ENCODE measurements around the gene ATP23. TPM values are rescaled to one million over a fixed set of nuclear protein-coding genes. Genes with fewer than 3 reads are reported as not detected.
A peak's percentile ranks its signal among the peaks of the same experiment; 100 is the strongest.

ATP23 gene
- polyA plus RNA-seq, 2 donors, result 5.7 to 11.0 TPM

DNA sequence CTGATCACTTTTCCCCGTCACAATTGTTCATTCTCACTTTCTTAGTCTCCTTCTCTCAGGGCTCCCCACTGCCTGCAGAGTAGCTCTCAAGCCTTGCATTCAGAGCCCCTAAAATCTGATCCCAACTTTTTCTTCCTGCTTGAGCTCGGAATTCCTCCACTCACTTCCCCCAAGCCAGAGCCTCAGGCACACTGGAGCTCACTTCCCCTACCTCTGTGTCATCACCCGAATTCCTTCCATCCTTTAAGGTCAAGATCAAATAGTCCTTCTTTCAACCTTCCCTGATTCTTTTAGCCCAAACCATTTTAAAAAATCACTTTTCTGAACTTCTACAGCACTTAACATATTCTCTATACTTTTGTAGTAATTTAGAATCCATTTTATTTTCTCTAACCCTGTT, 34.1 kb upstream of the ATP23 start:
- WGBS, 2 donors, result 51 to 70% methylated on average over 3 of the region's 3 CpGs
- H3K9me3 ChIP-seq (ENCODE audit: control insufficient read depth in 2 of 2, insufficient read depth in 1 of 2, low read depth in 1 of 2, low read length in 1 of 2), result no peaks in the 10 kb centered on the region
- no peak overlapping the region for H3K27ac ChIP-seq (ENCODE audit: low read depth in 2 of 2, low read length in 1 of 2)
- H3K36me3 ChIP-seq (ENCODE audit: control insufficient read depth in 2 of 2, insufficient read depth in 2 of 2, low read length in 1 of 2), result no peaks in the 10 kb centered on the region
- H3K4me1 ChIP-seq (ENCODE audit: control insufficient read depth in 2 of 2, insufficient read depth in 2 of 2, low read length in 1 of 2), result no peaks in the 10 kb centered on the region
- H3K4me3 ChIP-seq (ENCODE audit: low read depth in 1 of 2, low read length in 2 of 2), result no peak overlapping the region
- no peaks in the 10 kb centered on the region for H3K27me3 ChIP-seq (ENCODE audit: control insufficient read depth in 1 of 2, insufficient read depth in 2 of 2, low read length in 2 of 2)

DNA sequence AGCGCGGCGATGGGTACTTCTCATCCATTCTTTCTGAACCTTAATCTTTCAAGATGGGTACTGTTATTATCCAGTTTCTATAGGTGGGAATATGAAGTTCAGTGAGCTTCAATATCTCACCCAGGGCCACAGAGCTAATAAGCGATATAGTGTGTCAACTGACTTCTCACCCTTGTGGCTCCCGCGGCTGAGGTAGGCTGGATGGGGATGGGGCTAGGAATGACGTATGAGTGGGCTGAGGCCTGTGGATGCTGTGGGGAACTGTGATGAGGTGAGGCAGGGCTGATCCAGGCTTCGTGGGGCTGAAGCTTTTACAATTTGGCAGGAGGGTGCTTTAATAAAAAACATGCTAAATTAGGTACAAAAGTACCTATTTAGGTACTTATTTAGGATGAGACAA, 32.9 kb upstream of the ATP23 start:
- H3K9me3 ChIP-seq (ENCODE audit: control insufficient read depth in 2 of 2, insufficient read depth in 1 of 2, low read depth in 1 of 2, low read length in 1 of 2), result no peaks in the 10 kb centered on the region
- H3K4me1 ChIP-seq (ENCODE audit: control insufficient read depth in 2 of 2, insufficient read depth in 2 of 2, low read length in 1 of 2), result no peaks in the 10 kb centered on the region
- H3K4me3 ChIP-seq (ENCODE audit: low read depth in 1 of 2, low read length in 2 of 2), result no peak overlapping the region
- 79 to 94% methylated on average over 8 of the region's 8 CpGs for WGBS, 2 donors
- H3K36me3 ChIP-seq (ENCODE audit: control insufficient read depth in 2 of 2, insufficient read depth in 2 of 2, low read length in 1 of 2), result no peaks in the 10 kb centered on the region
- H3K27ac ChIP-seq (ENCODE audit: low read depth in 2 of 2, low read length in 1 of 2), result no peak overlapping the region
- no peaks in the 10 kb centered on the region for H3K27me3 ChIP-seq (ENCODE audit: control insufficient read depth in 1 of 2, insufficient read depth in 2 of 2, low read length in 2 of 2)

DNA sequence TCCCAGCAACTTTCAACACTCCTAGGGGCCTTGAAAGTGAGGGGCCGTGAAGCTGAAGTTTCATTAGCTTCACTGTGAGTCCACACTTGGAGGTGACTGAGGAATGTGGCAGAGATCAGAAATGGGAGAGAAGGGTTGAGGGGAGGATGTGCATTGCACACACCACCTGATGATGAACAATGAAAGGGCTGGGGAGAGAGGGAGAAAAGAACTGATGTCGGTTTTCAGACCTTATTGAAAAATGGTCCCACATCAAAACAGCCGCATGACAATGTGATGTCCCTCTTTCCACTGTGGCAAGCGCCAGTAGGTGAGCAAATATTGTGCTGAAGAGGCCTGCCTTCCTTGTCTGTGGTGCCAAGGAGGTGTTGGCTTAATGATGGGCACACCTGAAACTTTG, 32.3 kb upstream of the ATP23 start:
- no peaks in the 10 kb centered on the region for H3K27me3 ChIP-seq (ENCODE audit: control insufficient read depth in 1 of 2, insufficient read depth in 2 of 2, low read length in 2 of 2)
- no peaks in the 10 kb centered on the region for H3K9me3 ChIP-seq (ENCODE audit: control insufficient read depth in 2 of 2, insufficient read depth in 1 of 2, low read depth in 1 of 2, low read length in 1 of 2)
- H3K4me1 ChIP-seq (ENCODE audit: control insufficient read depth in 2 of 2, insufficient read depth in 2 of 2, low read length in 1 of 2), result no peaks in the 10 kb centered on the region
- H3K4me3 ChIP-seq (ENCODE audit: low read depth in 1 of 2, low read length in 2 of 2), result no peak overlapping the region
- H3K27ac ChIP-seq (ENCODE audit: low read depth in 2 of 2, low read length in 1 of 2), result no peak overlapping the region
- H3K36me3 ChIP-seq (ENCODE audit: control insufficient read depth in 2 of 2, insufficient read depth in 2 of 2, low read length in 1 of 2), result no peaks in the 10 kb centered on the region
- 69 to 71% methylated on average over 4 of the region's 4 CpGs for WGBS, 2 donors

DNA sequence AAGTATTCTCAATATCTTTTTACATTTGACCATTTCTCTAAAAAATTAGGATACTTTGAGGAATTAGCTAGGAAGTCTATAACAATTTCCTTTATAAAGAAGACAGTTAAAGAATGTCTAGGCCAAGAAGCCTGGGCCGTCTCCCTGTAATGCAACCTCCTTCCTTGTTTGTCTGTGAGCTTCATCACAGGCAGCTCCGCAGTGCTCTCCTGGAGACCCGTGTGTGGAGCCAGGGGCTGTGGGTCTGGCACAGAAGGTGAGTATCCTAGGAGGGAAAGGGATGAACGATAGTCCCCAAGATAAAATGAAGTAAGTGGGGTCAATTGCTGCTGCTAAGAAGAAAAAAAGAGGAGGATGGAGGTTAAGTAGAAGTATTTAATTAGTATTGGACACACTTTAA, 31.8 kb upstream of the ATP23 start:
- Histone ChIP-seq H3K9me3 (ENCODE audit: control insufficient read depth in 2 of 2, insufficient read depth in 1 of 2, low read depth in 1 of 2, low read length in 1 of 2) (no peaks in the 10 kb centered on the region), H3K4me3 (ENCODE audit: low read depth in 1 of 2, low read length in 2 of 2) (no peak overlapping the region), H3K27me3 (ENCODE audit: control insufficient read depth in 1 of 2, insufficient read depth in 2 of 2, low read length in 2 of 2) (no peaks in the 10 kb centered on the region), H3K4me1 (ENCODE audit: control insufficient read depth in 2 of 2, insufficient read depth in 2 of 2, low read length in 1 of 2) (no peaks in the 10 kb centered on the region), H3K36me3 (ENCODE audit: control insufficient read depth in 2 of 2, insufficient read depth in 2 of 2, low read length in 1 of 2) (no peaks in the 10 kb centered on the region), H3K27ac (ENCODE audit: low read depth in 2 of 2, low read length in 1 of 2) (no peak overlapping the region)
- 81 to 83% methylated on average over 4 of the region's 4 CpGs for WGBS, 2 donors

DNA sequence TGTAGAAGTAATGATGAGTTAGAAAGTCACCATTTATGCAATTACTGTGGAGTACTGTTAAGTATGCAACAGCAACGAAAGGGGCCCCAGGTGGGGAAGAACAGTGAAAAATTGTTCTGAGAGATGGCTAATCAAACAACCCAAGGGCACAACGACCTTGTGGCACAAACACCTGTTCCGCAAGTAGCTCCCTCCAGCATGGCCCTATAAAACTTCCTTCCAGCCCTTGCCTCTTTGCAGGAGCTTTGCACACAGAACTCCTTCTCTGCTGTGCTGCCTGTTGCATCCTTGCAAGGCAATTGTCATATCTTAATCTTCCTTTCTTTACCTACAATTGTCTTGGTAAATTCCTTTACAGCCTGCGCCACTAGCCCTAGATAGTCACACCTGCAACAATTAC, 23.2 kb upstream of the ATP23 start:
- no peaks in the 10 kb centered on the region for H3K36me3 ChIP-seq (ENCODE audit: control insufficient read depth in 2 of 2, insufficient read depth in 2 of 2, low read length in 1 of 2)
- no peak overlapping the region for H3K4me3 ChIP-seq (ENCODE audit: low read depth in 1 of 2, low read length in 2 of 2)
- no peak overlapping the region for H3K27ac ChIP-seq (ENCODE audit: low read depth in 2 of 2, low read length in 1 of 2)
- H3K27me3 ChIP-seq (ENCODE audit: control insufficient read depth in 1 of 2, insufficient read depth in 2 of 2, low read length in 2 of 2), result no peaks in the 10 kb centered on the region
- H3K4me1 ChIP-seq (ENCODE audit: control insufficient read depth in 2 of 2, insufficient read depth in 2 of 2, low read length in 1 of 2), result no peaks in the 10 kb centered on the region
- WGBS, 2 donors, result 55 to 70% methylated on average over 4 of the region's 4 CpGs
- no peaks in the 10 kb centered on the region for H3K9me3 ChIP-seq (ENCODE audit: control insufficient read depth in 2 of 2, insufficient read depth in 1 of 2, low read depth in 1 of 2, low read length in 1 of 2)

DNA sequence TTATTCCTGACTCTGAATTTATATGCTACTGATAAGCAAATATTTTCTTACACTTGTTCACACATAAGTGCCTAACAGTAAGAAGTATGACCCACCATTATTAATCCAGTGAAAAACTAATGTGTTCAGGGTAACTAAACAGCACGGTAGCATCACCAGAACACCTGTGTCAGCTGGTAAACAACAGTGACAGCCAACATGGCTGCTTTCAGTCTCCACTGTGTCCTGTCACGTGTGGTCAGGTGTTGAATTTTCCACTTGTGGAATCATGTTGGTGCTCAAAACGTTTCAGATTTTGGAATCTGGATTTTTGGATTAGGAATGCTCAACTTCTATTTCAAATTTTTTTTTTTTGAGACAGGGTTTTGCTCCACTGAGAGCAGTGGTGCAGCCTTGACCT, 14.3 kb upstream of the ATP23 start:
- Histone ChIP-seq H3K4me3 (ENCODE audit: low read depth in 1 of 2, low read length in 2 of 2) (no peak overlapping the region), H3K9me3 (ENCODE audit: control insufficient read depth in 2 of 2, insufficient read depth in 1 of 2, low read depth in 1 of 2, low read length in 1 of 2) (no peaks in the 10 kb centered on the region), H3K4me1 (ENCODE audit: control insufficient read depth in 2 of 2, insufficient read depth in 2 of 2, low read length in 1 of 2) (no peaks in the 10 kb centered on the region), H3K27ac (ENCODE audit: low read depth in 2 of 2, low read length in 1 of 2) (no peak overlapping the region), H3K27me3 (ENCODE audit: control insufficient read depth in 1 of 2, insufficient read depth in 2 of 2, low read length in 2 of 2) (no peaks in the 10 kb centered on the region), H3K36me3 (ENCODE audit: control insufficient read depth in 2 of 2, insufficient read depth in 2 of 2, low read length in 1 of 2) (no peaks in the 10 kb centered on the region)
- WGBS, 2 donors, result 52 to 55% methylated on average over 3 of the region's 3 CpGs

DNA sequence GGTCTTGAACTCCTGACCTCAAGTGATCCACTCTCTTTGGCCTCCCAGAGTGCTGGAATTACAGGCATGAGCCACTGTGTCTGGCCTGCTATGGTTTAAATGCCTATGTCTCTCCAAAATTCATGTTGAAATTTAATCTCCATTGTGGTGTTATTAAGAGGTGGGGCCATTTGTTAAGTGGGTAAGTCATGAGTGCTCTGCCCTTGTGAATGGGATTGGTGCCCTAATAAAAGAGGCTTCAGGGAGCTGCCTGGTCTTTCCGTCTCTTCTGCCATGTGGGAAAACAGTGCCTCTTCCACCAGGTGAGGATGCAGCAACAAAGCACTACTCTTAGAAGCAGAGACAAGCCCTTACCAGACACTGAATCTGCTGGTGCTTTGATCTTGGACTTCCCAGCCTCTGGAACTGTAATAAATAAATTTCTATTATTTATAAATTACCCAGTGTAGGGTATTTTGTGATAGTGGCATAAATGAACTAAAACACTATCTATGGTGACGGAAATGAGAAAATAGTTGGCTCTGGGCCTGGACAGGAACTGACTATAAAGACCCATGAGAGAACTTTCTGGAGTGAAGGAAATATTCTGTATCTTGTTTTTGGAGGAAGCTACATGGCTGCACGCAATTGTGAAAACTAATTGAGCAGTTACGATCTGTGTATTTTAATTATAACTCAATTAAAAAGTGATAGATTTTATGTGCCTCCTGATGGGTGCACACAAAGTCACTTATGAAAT, 12.1 kb upstream of the ATP23 start:
- no peak overlapping the region for H3K27ac ChIP-seq (ENCODE audit: low read depth in 2 of 2, low read length in 1 of 2)
- no peaks in the 10 kb centered on the region for H3K9me3 ChIP-seq (ENCODE audit: control insufficient read depth in 2 of 2, insufficient read depth in 1 of 2, low read depth in 1 of 2, low read length in 1 of 2)
- no peaks in the 10 kb centered on the region for H3K4me1 ChIP-seq (ENCODE audit: control insufficient read depth in 2 of 2, insufficient read depth in 2 of 2, low read length in 1 of 2)
- no peaks in the 10 kb centered on the region for H3K27me3 ChIP-seq (ENCODE audit: control insufficient read depth in 1 of 2, insufficient read depth in 2 of 2, low read length in 2 of 2)
- H3K36me3 ChIP-seq (ENCODE audit: control insufficient read depth in 2 of 2, insufficient read depth in 2 of 2, low read length in 1 of 2), result no peaks in the 10 kb centered on the region
- WGBS, 2 donors, result 74 to 81% methylated on average over 4 of the region's 4 CpGs
- no peak overlapping the region for H3K4me3 ChIP-seq (ENCODE audit: low read depth in 1 of 2, low read length in 2 of 2)

DNA sequence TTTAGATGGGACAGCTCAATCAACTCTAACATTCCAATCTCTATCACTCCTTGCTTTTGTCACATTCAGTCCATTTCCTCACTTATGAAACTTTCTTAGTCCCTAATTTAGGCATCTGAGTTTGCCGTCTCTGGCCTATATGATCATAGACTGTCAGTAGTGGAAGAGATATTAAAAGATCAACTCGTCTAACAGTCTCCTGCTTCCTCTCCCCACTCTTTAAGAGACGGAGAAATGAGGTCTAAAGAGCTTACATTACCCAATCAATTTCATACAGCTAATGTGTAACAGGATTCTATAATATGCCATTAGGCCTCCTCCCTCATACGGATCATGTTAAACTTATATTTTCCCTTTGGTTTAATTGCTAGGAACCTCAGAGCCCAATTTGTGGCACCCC, 6.5 kb upstream of the ATP23 start:
- H3K4me3 ChIP-seq (ENCODE audit: low read depth in 1 of 2, low read length in 2 of 2), result no peak overlapping the region
- H3K27me3 ChIP-seq (ENCODE audit: control insufficient read depth in 1 of 2, insufficient read depth in 2 of 2, low read length in 2 of 2), result no peaks in the 10 kb centered on the region
- WGBS, 2 donors, result 78 to 82% methylated on average over 4 of the region's 4 CpGs
- no peaks in the 10 kb centered on the region for H3K9me3 ChIP-seq (ENCODE audit: control insufficient read depth in 2 of 2, insufficient read depth in 1 of 2, low read depth in 1 of 2, low read length in 1 of 2)
- no peak overlapping the region for H3K27ac ChIP-seq (ENCODE audit: low read depth in 2 of 2, low read length in 1 of 2)
- H3K36me3 ChIP-seq (ENCODE audit: control insufficient read depth in 2 of 2, insufficient read depth in 2 of 2, low read length in 1 of 2), result no peaks in the 10 kb centered on the region
- H3K4me1 ChIP-seq (ENCODE audit: control insufficient read depth in 2 of 2, insufficient read depth in 2 of 2, low read length in 1 of 2), result no peaks in the 10 kb centered on the region

DNA sequence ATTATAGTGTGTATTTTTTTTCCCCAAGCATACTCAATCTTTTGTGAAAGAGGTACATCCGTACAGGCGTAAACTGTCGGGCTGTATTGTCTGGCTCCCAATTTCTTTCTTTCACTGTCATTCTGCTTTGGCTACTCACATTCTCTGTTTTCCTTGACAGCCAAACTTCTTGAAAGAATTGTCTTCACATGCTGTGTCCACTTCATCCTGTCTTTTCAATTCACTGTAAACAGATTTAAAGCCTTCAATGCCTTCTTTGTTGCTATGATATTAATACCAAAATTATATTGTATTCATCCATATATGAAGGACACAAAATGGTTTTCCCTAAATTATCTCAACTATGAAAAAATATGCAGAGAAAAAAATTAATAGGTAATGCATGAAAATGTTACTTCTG, 6.0 kb upstream of the ATP23 start:
- no peaks in the 10 kb centered on the region for H3K27me3 ChIP-seq (ENCODE audit: control insufficient read depth in 1 of 2, insufficient read depth in 2 of 2, low read length in 2 of 2)
- H3K4me1 ChIP-seq (ENCODE audit: control insufficient read depth in 2 of 2, insufficient read depth in 2 of 2, low read length in 1 of 2), result no peaks in the 10 kb centered on the region
- no peaks in the 10 kb centered on the region for H3K9me3 ChIP-seq (ENCODE audit: control insufficient read depth in 2 of 2, insufficient read depth in 1 of 2, low read depth in 1 of 2, low read length in 1 of 2)
- WGBS, 2 donors, result 88 to 92% methylated on average over 3 of the region's 3 CpGs
- no peaks in the 10 kb centered on the region for H3K36me3 ChIP-seq (ENCODE audit: control insufficient read depth in 2 of 2, insufficient read depth in 2 of 2, low read length in 1 of 2)
- H3K4me3 ChIP-seq (ENCODE audit: low read depth in 1 of 2, low read length in 2 of 2), result no peak overlapping the region
- H3K27ac ChIP-seq (ENCODE audit: low read depth in 2 of 2, low read length in 1 of 2), result no peak overlapping the region

DNA sequence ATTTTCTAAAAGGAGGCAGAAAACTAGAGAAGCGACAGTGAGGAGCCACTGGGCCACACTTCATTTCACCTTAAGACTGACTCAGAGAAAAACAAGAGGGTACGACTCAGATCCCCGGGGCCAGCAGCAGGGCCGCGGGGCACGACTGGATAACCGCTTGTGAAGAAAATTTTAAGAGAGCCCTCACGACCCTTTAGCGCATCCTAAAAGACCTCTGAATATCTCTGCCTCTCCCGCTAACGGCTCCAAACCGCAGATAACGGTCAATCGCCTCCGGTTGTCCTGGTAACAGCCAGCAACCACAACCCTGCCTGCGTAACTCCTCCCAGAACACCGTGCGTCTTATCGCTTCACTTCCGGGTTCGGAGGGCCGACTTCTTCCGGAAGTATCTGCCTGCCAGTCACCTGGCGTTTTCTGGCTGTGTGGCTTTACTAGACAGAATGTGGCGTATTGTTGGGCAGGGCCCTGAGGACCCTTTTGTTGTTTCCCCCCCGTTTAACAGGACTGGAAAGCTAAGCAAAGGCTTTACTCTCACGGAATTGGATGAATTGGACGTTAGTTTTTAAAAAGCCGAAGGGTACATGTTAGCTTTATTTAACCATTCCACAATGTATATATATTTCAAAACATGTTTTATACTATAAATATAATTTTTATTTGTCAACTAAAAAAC, 5.4 kb upstream of the ATP23 start:
- Histone ChIP-seq H3K4me3 (ENCODE audit: low read depth in 1 of 2, low read length in 2 of 2) (peak overlapping the region; percentile 42 to 56), H3K36me3 (ENCODE audit: control insufficient read depth in 2 of 2, insufficient read depth in 2 of 2, low read length in 1 of 2) (no peaks in the 10 kb centered on the region), H3K27me3 (ENCODE audit: control insufficient read depth in 1 of 2, insufficient read depth in 2 of 2, low read length in 2 of 2) (no peaks in the 10 kb centered on the region), H3K4me1 (ENCODE audit: control insufficient read depth in 2 of 2, insufficient read depth in 2 of 2, low read length in 1 of 2) (no peaks in the 10 kb centered on the region), H3K27ac (ENCODE audit: low read depth in 2 of 2, low read length in 1 of 2) (peak overlapping the region; percentile 60 to 78), H3K9me3 (ENCODE audit: control insufficient read depth in 2 of 2, insufficient read depth in 1 of 2, low read depth in 1 of 2, low read length in 1 of 2) (no peaks in the 10 kb centered on the region)
- 2 to 3% methylated on average over 29 of the region's 29 CpGs for WGBS, 2 donors

All from esophagus (tissue), 2 donors.